CD4-positive, alpha-beta T cell treated with Interleukin-21 for 1 hour (primary cell): ENCODE results near the gene NFATC1.

Source experiments
- DNase-seq: peaks from one replicate; pipeline ENCODE4 v3.0.0-alpha.2; 2020

NFATC1 gene

GRCh38 chr18:79578396-79579260, 182.9 kb downstream of the NFATC1 start:
- no peak for DNase-seq
